Iris pigment epithelial cell (primary cell): ENCODE measurements around the gene NLGN1.

Source experiments
- DNase-seq: peaks from one replicate; pipeline ENCODE4 v3.0.0-alpha.2; 2011; ENCODE audit warnings: low read depth

The NLGN1 gene

GRCh38 chr3:173977747-173978146, 580.2 kb downstream of the NLGN1 start:
- peak; percentile 27 for DNase-seq

- DNase-seq = no peak
Observed at GRCh38 chr3:173983343-173983742, 585.8 kb downstream of the NLGN1 start.

DNA sequence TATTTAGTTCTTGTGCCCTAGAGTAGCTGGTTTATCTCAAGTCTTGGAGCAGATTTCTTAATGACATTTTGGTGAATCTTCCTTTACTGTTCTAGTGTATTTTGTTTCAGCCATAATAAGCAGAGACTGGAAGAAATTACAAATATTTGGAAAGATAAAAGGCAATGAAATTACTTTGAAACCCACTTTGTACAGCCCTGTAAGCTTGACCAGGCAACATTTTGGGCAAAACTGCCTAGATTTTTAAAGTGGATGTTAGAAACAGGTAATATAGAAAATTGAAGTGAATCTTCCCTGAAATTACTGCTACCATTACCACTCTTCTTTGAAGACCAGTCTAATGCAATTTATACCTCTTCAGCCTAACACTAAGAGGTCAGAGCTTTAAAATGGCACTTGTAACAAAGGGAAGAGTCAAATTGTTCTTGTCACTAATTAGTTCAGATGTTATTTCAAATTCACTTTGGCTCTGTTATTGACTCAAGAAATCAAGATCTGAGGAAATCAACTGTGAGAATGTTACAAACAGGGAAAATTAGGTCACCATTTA, 589.4 kb downstream of the NLGN1 start:
- DNase-seq = no peak

DNA sequence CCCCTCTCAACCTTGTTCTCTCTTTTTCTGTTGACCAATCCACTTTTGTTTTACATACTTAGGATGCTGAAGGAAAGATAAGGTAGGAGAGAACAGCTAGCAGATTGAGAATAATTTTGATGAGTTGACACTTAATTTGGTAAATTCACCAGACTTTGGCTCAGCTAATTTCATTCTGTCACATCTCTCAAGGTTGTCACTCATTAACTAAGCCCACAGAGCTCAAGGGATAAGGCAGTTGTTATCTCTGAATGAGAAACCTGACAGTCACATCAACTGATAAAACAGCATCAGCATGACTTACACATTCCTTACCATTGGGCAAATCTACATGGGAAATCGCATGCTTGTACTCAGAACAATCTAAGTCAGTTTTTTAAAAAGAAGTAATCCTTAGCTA, 591.4 kb downstream of the NLGN1 start:
- DNase-seq = no peak

GRCh38 chr3:173992416-173992815, 594.9 kb downstream of the NLGN1 start:
- DNase-seq = no peak

- peak; percentile 64 for DNase-seq
Observed at GRCh38 chr3:173993299-173993698, 595.8 kb downstream of the NLGN1 start.

- DNase-seq = no peak
Observed at GRCh38 chr3:174000675-174001074, 603.1 kb downstream of the NLGN1 start.

DNA sequence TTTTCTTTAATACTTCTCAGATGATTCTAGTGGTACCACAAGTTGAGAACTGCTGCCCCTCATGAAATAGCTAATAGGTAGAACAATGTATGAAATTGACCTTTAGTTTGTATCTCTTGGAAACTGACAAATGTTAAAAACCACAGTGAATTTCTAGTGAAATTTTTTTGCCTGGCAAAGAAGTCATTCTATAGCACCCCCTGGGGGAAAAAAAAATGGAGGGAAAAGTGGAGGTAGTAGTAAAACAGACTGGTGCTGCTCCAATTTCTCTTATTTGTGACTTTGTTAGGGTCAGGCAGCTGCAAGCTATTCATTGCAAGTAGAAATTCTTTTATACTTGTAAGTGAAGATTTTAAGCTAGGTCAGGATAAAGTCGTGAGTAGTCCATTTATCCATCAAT, 605.0 kb downstream of the NLGN1 start:
- no peak for DNase-seq

- no peak for DNase-seq
Observed at GRCh38 chr3:174010907-174011306, 613.4 kb downstream of the NLGN1 start.

DNA sequence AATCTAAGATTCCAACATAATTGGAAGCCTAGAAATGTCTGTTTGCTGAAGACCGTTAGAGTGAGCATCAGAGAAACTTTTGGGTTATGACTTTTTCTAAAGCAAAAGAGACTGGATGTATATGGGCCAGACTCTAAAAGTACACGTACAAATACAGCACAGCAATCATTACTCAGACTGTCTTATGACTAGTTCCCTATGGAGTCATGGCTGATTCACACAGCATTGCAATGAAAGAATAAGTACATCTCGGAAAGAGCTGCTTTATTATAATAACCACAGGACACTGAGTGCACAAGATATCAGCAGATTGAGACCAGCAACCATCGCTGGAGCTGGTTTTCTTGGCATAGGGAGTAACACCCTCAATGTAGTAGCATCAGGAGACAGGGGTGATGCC, 618.6 kb downstream of the NLGN1 start:
- peak; percentile 57 for DNase-seq

DNA sequence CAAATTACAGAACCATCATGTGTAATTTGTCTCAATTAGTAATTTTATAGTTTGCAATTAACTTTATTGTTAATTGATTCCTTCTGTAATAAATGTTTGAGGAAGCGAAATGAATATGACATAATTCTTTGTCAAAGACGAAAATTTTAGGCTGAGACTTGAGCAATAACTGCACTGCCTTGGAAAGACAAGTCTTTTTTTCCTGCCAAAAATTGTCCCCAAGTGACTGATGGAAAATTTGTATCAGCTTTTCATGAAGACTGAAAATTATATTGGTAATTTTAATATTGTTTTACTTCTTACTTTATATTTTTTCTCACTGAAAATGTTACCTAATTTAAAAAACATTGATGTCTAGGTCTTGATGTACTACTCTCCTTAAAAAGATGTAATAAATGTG, 622.6 kb downstream of the NLGN1 start:
- DNase-seq = no peak

- DNase-seq = no peak
Observed at GRCh38 chr3:174023421-174023820, 625.9 kb downstream of the NLGN1 start.

GRCh38 chr3:174028673-174029072, 631.1 kb downstream of the NLGN1 start:
- DNase-seq = no peak

- DNase-seq = peak; percentile 41
Observed at GRCh38 chr3:174035328-174035886, 637.9 kb downstream of the NLGN1 start.

- DNase-seq = no peak
Observed at GRCh38 chr3:174046311-174046710, 648.8 kb downstream of the NLGN1 start.

GRCh38 chr3:174049472-174049871, 651.9 kb downstream of the NLGN1 start:
- no peak for DNase-seq

DNA sequence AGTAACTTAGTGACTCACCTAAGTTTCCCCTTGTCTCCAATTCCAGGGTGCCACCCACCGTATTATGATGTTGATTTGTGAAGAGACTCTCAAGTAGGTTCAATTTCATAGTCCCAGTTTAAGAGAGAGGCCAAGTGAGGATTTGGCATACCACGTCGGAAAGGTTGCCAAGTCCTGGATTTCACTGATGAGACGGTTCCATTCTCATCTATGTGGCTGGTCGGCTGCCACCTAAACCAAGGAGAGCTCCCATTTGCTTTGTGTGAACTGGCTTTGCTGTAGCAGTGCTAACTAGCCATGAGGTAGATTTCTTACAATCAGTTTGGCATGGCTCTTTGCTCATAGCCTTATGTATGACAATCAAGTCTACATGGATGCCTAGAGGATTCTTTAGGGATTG, 653.6 kb downstream of the NLGN1 start:
- no peak for DNase-seq

- DNase-seq = no peak
Observed at GRCh38 chr3:174058804-174059203, 661.3 kb downstream of the NLGN1 start.

DNA sequence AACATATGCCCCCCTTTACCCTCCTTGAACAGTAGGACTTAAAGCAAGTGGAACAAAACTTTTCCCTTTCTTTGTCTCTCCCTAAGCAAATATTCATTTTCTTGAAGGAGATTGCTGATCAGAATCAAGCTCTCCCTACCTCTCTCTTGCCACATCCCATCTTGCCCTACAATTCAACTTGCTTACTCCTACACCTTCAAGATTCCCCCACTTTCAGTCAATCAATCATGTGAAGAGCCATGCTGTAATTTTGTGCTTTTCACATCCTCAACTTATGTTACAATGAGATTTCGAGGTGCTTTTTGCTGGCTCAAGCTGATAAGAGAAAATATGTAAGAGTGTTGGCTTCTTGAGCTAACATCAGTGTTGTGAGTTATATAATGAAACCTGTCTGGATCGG, 662.9 kb downstream of the NLGN1 start:
- no peak for DNase-seq

DNA sequence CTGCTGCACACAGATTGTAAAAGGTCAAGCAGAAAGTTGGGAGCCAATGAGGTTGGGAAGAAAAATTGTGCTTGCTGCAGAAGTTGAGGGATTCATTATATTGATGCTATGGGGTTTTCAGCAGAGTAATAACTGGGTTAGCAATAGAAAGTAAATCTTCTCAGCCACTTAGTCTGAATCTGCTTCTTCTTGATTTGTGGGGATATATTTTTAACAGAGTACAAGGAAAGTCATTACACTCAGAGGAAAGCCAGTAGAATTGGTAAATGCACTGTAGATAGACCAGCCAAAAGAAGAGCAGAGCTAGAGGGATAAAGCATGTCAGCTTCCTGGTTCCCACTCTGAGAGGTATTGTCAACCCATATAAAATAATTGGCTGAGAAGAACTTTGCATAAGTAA, 663.6 kb downstream of the NLGN1 start:
- DNase-seq = no peak

DNA sequence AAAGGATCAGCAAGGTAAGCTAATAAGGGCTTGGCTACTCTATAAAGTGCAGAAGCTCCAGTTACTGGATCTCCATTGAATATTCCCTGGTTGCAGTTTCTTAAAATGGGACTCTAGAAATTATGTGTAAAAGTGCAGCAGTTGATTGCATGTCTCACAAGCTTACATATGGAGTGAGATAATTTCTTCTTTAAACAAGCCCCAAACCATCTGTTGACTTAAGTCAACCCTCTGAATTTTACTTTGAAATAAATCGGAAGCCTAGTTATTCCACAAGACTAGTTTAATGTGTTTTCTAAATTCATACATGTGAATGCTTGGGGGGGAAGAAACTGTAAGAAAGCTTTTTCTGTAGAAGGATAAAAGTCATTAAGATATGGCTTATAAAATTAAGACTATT, 664.2 kb downstream of the NLGN1 start:
- no peak for DNase-seq

GRCh38 chr3:174062923-174063322, 665.4 kb downstream of the NLGN1 start:
- DNase-seq = no peak

DNA sequence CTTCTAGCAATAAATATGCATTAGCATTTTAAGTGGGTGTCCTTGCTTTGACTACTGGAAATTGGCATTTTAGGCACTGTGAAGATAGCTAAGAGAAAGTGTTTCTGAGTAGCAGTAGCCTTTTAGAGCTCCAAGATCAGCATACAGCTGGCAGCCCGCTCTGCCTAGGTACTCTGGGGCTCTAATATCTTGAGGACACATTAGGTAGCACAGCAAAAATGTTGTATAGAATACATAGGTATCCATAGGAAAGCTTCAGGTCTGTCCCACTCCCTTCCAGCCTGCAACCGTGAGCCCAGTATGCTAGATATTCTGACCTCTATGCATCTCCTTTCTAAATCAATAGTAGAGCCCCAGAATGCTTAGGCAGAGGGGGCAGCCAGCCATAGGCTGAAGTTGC, 670.5 kb downstream of the NLGN1 start:
- no peak for DNase-seq

GRCh38 chr3:174072675-174073074, 675.1 kb downstream of the NLGN1 start:
- DNase-seq = no peak

GRCh38 chr3:174083706-174084105, 686.2 kb downstream of the NLGN1 start:
- DNase-seq = no peak
